Sigmoid colon (tissue), 7 donors: ENCODE results near the gene TTLL6. TPM values are rescaled to one million over a fixed set of nuclear protein-coding genes. Genes with fewer than 3 reads are reported as not detected.
"Not testable (repeated sequence)": the region's sequence is repeated elsewhere in the genome, so short reads cannot be mapped to it uniquely, and the experiment has no call there.

ENCODE experiments used
- DNase-seq: peaks from one replicate; pipeline ENCODE4 v3.0.0-alpha.2; 2019
- H3K27ac ChIP-seq, 4 donors: fragments of 200-600 bp; sonication (generic); one replicate each; pipeline ENCODE4 v1.5.1; 2016 to 2019; ENCODE audit warnings: mild to moderate bottlenecking in 1 of 4
- H3K27me3 ChIP-seq, 3 donors: fragments of 200-600 bp; sonication (generic); one replicate each; pipeline ENCODE4 v1.5.1; 2019; ENCODE audit warnings: mild to moderate bottlenecking in 1 of 3
- H3K36me3 ChIP-seq, 4 donors: fragments of 200-600 bp; sonication (generic); one replicate each; pipeline ENCODE4 v1.5.1; 2016 to 2019
- H3K4me1 ChIP-seq, 4 donors: fragments of 200-600 bp; sonication (generic); one replicate each; pipeline ENCODE4 v1.5.1; 2017 to 2019
- H3K4me3 ChIP-seq, 4 donors: fragments of 200-600 bp; sonication (generic); one replicate each; pipeline ENCODE4 v1.5.1; 2017 to 2019; ENCODE audit warnings: mild to moderate bottlenecking in 2 of 4, moderate library complexity in 1 of 4
- H3K9me3 ChIP-seq, 4 donors: fragments of 200-600 bp in 3 of 4; sonication (generic) in 3 of 4; one replicate each; pipeline versions ENCODE4 v1.5.1 to v1.6.1; 2013 to 2019
- CTCF ChIP-seq, 4 experiments: fragments of 450-650 bp in 3 of 4; fragments of 200-600 bp in 1 of 4; IDR thresholded peaks; one replicate each; pipeline ENCODE4 v1.5.1; 2016 to 2019; ENCODE audit warnings: antibody characterized with exemption in 4 of 4, mild to moderate bottlenecking in 3 of 4, moderate library complexity in 2 of 4
- EP300 ChIP-seq, 4 donors: sonication (generic); formaldehyde crosslinking; IDR thresholded peaks; one replicate each; pipeline ENCODE4 v1.6.1; 2017; ENCODE audit warnings: antibody characterized with exemption in 4 of 4
- POLR2A ChIP-seq, 2 donors: fragments of 450-650 bp; IDR thresholded peaks; one replicate each; pipeline ENCODE4 v1.6.1; 2016; ENCODE audit warnings: antibody characterized with exemption in 2 of 2, mild to moderate bottlenecking in 2 of 2, moderate library complexity in 2 of 2
- POLR2AphosphoS5 ChIP-seq, 4 donors: sonication (generic); formaldehyde crosslinking; IDR thresholded peaks; one replicate each; pipeline ENCODE4 v1.6.1; 2017; ENCODE audit warnings: antibody characterized with exemption in 4 of 4
- WGBS, 2 donors: extraction: QIAGEN DNeasy Blood & Tissue Kit; methylation state at CpG; one replicate each; pipeline ENCODE4 v1.1.7; 2013; 5-methylcytosine and 5-hydroxymethylcytosine counted together
- intact Hi-C: fragments of 100-400 bp; cut with DNase I; formaldehyde crosslinking; loops from one replicate; pipeline ENCODE4 v1.15.1; 2023
- polyA plus RNA-seq, 3 donors: library from polyadenylated mRNA; stranded (reverse); fragments of 200-250 nt; gene quantifications; one replicate each; pipeline ENCODE4 v1.2.3, GENCODE V29; 2013
- total RNA-seq, 4 donors: library from RNA; depleted of rRNA; stranded (reverse); fragments of >200 nt; gene quantifications; one replicate each; pipeline ENCODE4 v1.1.0, GENCODE V29; 2016
- donor health status: healthy with polysubstance abuse.
- donor health status: Bipolar disorder and iron deficiency.
- donor health status: healthy.

Gene TTLL6
- total and polyA plus RNA-seq, 7 donors, result under 0.01 to 10.5 (median 3.5) TPM; not detected in 2

GRCh38 chr17:48840441-48840840, 23.4 kb upstream of the TTLL6 start:
- H3K9me3 ChIP-seq, result no peaks in the 10 kb centered on the region
- TF ChIP-seq EP300 (IDR thresholded peaks at IDR 0.05) (no peak), POLR2A (IDR thresholded peaks at IDR 0.05) (no peak)
- H3K36me3 ChIP-seq, result peaks cover 8 to 36% (median 13%) of the 10 kb centered on the region in 4 donors
- peak overlapping the region; percentile 80 to 89 (median 83) for H3K27ac ChIP-seq
- 79 to 82% methylated on average over 3 of the region's 3 CpGs for WGBS, 2 donors
- H3K27me3 ChIP-seq, result no peaks in the 10 kb centered on the region
- peak overlapping the region in 2 of 4 donors; percentile 36 for H3K4me3 ChIP-seq
- intact Hi-C loops, result no loop called here
- no peak for DNase-seq
- H3K4me1 ChIP-seq, result peaks cover 0 to 69% (median 58%) of the 10 kb centered on the region in 4 donors

GRCh38 chr17:48837458-48837857, 20.4 kb upstream of the TTLL6 start:
- H3K9me3 ChIP-seq, H3K4me3 ChIP-seq, intact Hi-C loops, H3K36me3 ChIP-seq, DNase-seq, H3K27me3 ChIP-seq: not testable (repeated sequence)
- 52 to 83% methylated on average over 4 of the region's 4 CpGs for WGBS, 2 donors
- Histone ChIP-seq H3K4me1 (peaks cover 0 to 76% (median 66%) of the 10 kb centered on the region in 4 donors), H3K27ac (peak overlapping the region in 2 of 4 donors; percentile 8 to 33)

- H3K9me3 ChIP-seq, result no peaks in the 10 kb centered on the region
- H3K27ac ChIP-seq, result no peak overlapping the region
- intact Hi-C loops, result no loop called here
- H3K4me1 ChIP-seq, result peaks cover 0 to 71% (median 61%) of the 10 kb centered on the region in 4 donors
- TF ChIP-seq EP300 (IDR thresholded peaks at IDR 0.05), result no peak
- no peak for TF ChIP-seq POLR2AphosphoS5 (IDR thresholded peaks at IDR 0.05)
- TF ChIP-seq CTCF (IDR thresholded peaks at IDR 0.05), result no peak
- no peak for TF ChIP-seq POLR2A (IDR thresholded peaks at IDR 0.05)
- H3K4me3 ChIP-seq, result no peak overlapping the region
- WGBS, 2 donors, result 78 to 88% methylated on average over 2 of the region's 2 CpGs
- no peaks in the 10 kb centered on the region for H3K27me3 ChIP-seq
- H3K36me3 ChIP-seq, result peaks cover 0 to 5% (median 0%) of the 10 kb centered on the region in 4 donors
- no peak for DNase-seq
Measured at GRCh38 chr17:48835971-48836370, 18.9 kb upstream of the TTLL6 start.

GRCh38 chr17:48834973-48835372, 17.9 kb upstream of the TTLL6 start:
- H3K27me3 ChIP-seq, result no peaks in the 10 kb centered on the region
- no peak overlapping the region for H3K4me3 ChIP-seq
- WGBS, 2 donors, result 68 to 83% methylated on average over 2 of the region's 2 CpGs
- DNase-seq, result no peak
- H3K9me3 ChIP-seq, result no peaks in the 10 kb centered on the region
- intact Hi-C loops, result no loop called here
- peaks cover 0 to 65% (median 55%) of the 10 kb centered on the region in 4 donors for H3K4me1 ChIP-seq
- H3K36me3 ChIP-seq, result peaks cover 0 to 5% (median 0%) of the 10 kb centered on the region in 4 donors
- peak overlapping the region in 1 of 4 donors; percentile 4 for H3K27ac ChIP-seq
- TF ChIP-seq POLR2AphosphoS5 (IDR thresholded peaks at IDR 0.05) (no peak), CTCF (IDR thresholded peaks at IDR 0.05) (no peak), POLR2A (IDR thresholded peaks at IDR 0.05) (no peak), EP300 (IDR thresholded peaks at IDR 0.05) (no peak)

- Histone ChIP-seq H3K27me3 (no peaks in the 10 kb centered on the region), H3K36me3 (peaks cover 0 to 5% (median 0%) of the 10 kb centered on the region in 4 donors), H3K4me3 (peak overlapping the region; percentile 80 to 92 (median 86)), H3K4me1 (peaks cover 0 to 46% (median 37%) of the 10 kb centered on the region in 4 donors), H3K9me3 (no peaks in the 10 kb centered on the region), H3K27ac (peak overlapping the region; percentile 93 to 97 (median 94))
- no peak for DNase-seq
- intact Hi-C loops, result loop anchor here (2.0 kb wide), 1 partner anchor 61 kb away; the partner anchor contains the start of gene ATP5MC1
- TF ChIP-seq CTCF (IDR thresholded peaks at IDR 0.05) (no peak), POLR2A (IDR thresholded peaks at IDR 0.05) (no peak), EP300 (IDR thresholded peaks at IDR 0.05) (no peak), POLR2AphosphoS5 (IDR thresholded peaks at IDR 0.05) (no peak)
- WGBS, 2 donors, result 1 to 4% methylated on average over 8 of the region's 8 CpGs
Measured at GRCh38 chr17:48831549-48831883, 14.5 kb upstream of the TTLL6 start.
